Smooth muscle cell (in vitro differentiated cells): ENCODE measurements around the gene LSAMP. TPM values are rescaled to one million over a fixed set of nuclear protein-coding genes. Genes with fewer than 3 reads are reported as not detected.
A peak's percentile ranks its signal among the peaks of the same experiment; 100 is the strongest.

ENCODE experiments used
- DNase-seq: peaks from one replicate; lab custom pipeline; 2025; ENCODE audit not compliant: unreplicated experiment; lab: John Stamatoyannopoulos, UW
- H2AFZ ChIP-seq: fragments of 200-600 bp; sonication (generic); 2 replicates; pipeline ENCODE4 v1.6.0; 2016; ENCODE audit warnings: antibody characterized with exemption, low read depth, mild to moderate bottlenecking
- H3F3A ChIP-seq: fragments of 200-600 bp; sonication (generic); 2 replicates; pipeline ENCODE4 v1.6.0; 2017; ENCODE audit warnings: antibody characterized with exemption, low read depth
- H3K27ac ChIP-seq: fragments of 200-600 bp; sonication (generic); 2 replicates; pipeline ENCODE4 v1.5.1; 2016; ENCODE audit warnings: low read depth, mild to moderate bottlenecking
- H3K27me3 ChIP-seq: fragments of 200-600 bp; sonication (generic); 2 replicates; pipeline ENCODE4 v1.6.1; 2016; ENCODE audit warnings: low read depth, mild to moderate bottlenecking
- H3K36me3 ChIP-seq: fragments of 200-600 bp; sonication (generic); 2 replicates; pipeline ENCODE4 v1.5.1; 2016; ENCODE audit warnings: low read depth
- H3K4me1 ChIP-seq: fragments of 200-600 bp; sonication (generic); 2 replicates; pipeline ENCODE4 v1.5.1; 2016; ENCODE audit warnings: low read depth
- H3K4me2 ChIP-seq: fragments of 200-600 bp; sonication (generic); 2 replicates; pipeline ENCODE4 v1.6.0; 2016; ENCODE audit warnings: mild to moderate bottlenecking
- H3K4me3 ChIP-seq: fragments of 200-600 bp; sonication (generic); 2 replicates; pipeline ENCODE4 v1.5.1; 2016; ENCODE audit warnings: mild to moderate bottlenecking
- H3K79me2 ChIP-seq: fragments of 200-600 bp; sonication (generic); 2 replicates; pipeline ENCODE4 v1.6.0; 2016; ENCODE audit warnings: low read depth, mild to moderate bottlenecking
- H3K9ac ChIP-seq: fragments of 200-600 bp; sonication (generic); 2 replicates; pipeline ENCODE4 v1.6.0; 2016; ENCODE audit warnings: low read depth
- H3K9me3 ChIP-seq: fragments of 200-600 bp; sonication (generic); replicated peaks from 2 replicates; pipeline ENCODE4 v1.5.1; 2016; ENCODE audit warnings: low read depth
- H4K20me1 ChIP-seq: fragments of 200-600 bp; sonication (generic); 2 replicates; pipeline ENCODE4 v1.6.0; 2016; ENCODE audit warnings: low read depth
- WGBS: methylation state at CpG from one replicate; pipeline ENCODE4 v1.1.7; 2016; ENCODE audit warnings: low lambda C conversion rate; 5-methylcytosine and 5-hydroxymethylcytosine counted together
- polyA plus RNA-seq: library from polyadenylated mRNA; unstranded; fragments of >200 nt; fragmentation: Nextera tagmentation; extraction: Ambion mirVana; gene quantifications from 2 replicates; pipeline ENCODE4 v1.2.1, GENCODE V29; 2016
- total RNA-seq: library from RNA; depleted of rRNA; stranded (reverse); fragments of >200 nt; gene quantifications from 2 replicates; pipeline ENCODE4 v1.2.3, GENCODE V29; 2014
- TF ChIP-seq, protein P1 (sequence below): fragments of 200-600 bp; sonication (generic); IDR thresholded peaks from 2 replicates; pipeline ENCODE4 v1.5.1; 2017; ENCODE audit warnings: borderline replicate concordance, mild to moderate bottlenecking, antibody characterized with exemption; ENCODE audit not compliant: insufficient read depth, poor library complexity, severe bottlenecking

Gene LSAMP
- total and polyA plus RNA-seq, 2 experiments from 2014 or later: 11.2 to 13.6 TPM

DNA sequence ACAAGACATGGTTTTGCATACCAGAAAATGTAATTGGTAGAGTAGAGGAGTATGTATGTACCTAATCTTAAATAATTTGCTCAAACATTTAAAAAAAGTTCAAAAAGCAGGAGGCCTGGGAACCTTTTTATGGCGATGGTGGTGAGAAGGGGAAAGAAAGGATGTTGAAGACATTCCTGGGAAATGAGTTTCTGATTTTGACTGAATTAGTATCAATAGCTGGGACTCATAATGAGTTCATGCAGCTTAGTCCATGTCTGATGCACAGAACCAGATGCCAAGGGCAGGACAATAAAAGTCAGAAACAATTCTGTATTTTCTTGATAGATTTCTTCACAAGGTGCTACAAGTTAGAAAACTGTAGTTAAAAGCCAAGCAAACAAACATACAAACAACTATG, 426.6 kb downstream of the LSAMP start:
- H4K20me1 ChIP-seq: no peaks in the 10 kb centered on the region
- H3K9ac ChIP-seq: no peak overlapping the region
- H2AFZ ChIP-seq: no peak overlapping the region
- WGBS: 82% methylated on average over 1 of the region's 1 CpG
- no peaks in the 10 kb centered on the region for H3K4me1 ChIP-seq
- no peak overlapping the region for H3K4me3 ChIP-seq
- no peaks in the 10 kb centered on the region for H3F3A ChIP-seq
- no peak for DNase-seq
- no peak overlapping the region for H3K4me2 ChIP-seq
- no peak overlapping the region for H3K27ac ChIP-seq
- no peaks in the 10 kb centered on the region for H3K36me3 ChIP-seq
- no peaks in the 10 kb centered on the region for H3K27me3 ChIP-seq
- TF ChIP-seq, protein P1, sequence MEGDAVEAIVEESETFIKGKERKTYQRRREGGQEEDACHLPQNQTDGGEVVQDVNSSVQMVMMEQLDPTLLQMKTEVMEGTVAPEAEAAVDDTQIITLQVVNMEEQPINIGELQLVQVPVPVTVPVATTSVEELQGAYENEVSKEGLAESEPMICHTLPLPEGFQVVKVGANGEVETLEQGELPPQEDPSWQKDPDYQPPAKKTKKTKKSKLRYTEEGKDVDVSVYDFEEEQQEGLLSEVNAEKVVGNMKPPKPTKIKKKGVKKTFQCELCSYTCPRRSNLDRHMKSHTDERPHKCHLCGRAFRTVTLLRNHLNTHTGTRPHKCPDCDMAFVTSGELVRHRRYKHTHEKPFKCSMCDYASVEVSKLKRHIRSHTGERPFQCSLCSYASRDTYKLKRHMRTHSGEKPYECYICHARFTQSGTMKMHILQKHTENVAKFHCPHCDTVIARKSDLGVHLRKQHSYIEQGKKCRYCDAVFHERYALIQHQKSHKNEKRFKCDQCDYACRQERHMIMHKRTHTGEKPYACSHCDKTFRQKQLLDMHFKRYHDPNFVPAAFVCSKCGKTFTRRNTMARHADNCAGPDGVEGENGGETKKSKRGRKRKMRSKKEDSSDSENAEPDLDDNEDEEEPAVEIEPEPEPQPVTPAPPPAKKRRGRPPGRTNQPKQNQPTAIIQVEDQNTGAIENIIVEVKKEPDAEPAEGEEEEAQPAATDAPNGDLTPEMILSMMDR: no peak
- H3K9me3 ChIP-seq: no peaks in the 10 kb centered on the region
- H3K79me2 ChIP-seq: no peaks in the 10 kb centered on the region

DNA sequence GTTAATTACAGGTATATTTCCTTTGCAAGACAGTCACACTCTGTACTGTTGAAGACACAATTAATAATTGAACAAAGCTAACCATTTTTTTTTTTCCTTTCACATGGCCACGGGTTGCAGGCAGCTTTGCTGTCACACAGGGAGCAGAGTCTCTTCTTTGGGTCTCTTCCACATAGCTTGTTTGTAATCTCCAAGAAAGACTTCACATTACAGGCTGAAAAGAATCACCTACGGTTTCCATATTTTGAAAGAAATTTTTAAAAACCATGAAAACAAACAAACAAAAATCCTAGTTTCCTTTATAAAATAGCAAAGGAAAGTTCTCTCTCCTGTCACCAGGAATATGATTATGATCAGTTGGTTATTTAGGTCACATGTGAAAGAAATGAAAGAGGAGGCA, 429.4 kb downstream of the LSAMP start:
- Histone ChIP-seq H4K20me1 (no peaks in the 10 kb centered on the region), H3K4me3 (no peak overlapping the region), H3K79me2 (no peaks in the 10 kb centered on the region), H3F3A (no peaks in the 10 kb centered on the region), H3K27ac (no peak overlapping the region), H3K4me1 (no peaks in the 10 kb centered on the region), H3K36me3 (no peaks in the 10 kb centered on the region), H2AFZ (no peak overlapping the region), H3K4me2 (no peak overlapping the region), H3K9me3 (no peaks in the 10 kb centered on the region), H3K9ac (no peak overlapping the region), H3K27me3 (no peaks in the 10 kb centered on the region)
- 83% methylated on average over 2 of the region's 2 CpGs for WGBS
- no peak for DNase-seq
- TF ChIP-seq, protein P1: no peak

DNA sequence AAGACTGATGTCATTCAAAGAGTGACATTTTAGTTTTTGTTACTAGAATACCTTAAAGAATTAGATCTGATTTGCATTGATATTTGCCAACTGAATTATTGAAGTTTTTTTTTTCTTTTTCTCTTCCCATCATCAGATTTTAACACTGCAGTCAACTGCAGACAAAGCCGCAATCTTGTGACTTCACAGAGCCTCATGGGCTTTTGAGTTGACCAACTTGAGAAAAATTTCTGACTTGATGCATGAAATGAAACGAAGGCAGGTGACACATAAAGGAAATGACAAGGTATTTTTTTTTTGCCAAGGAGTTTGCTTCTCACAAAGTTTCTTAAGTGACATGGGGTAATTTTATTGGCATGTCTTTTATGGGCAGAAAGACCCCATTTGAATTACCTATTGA, 438.3 kb downstream of the LSAMP start:
- WGBS: 93% methylated on average over 2 of the region's 2 CpGs
- no peak for DNase-seq
- no peaks in the 10 kb centered on the region for H3F3A ChIP-seq
- H3K27ac ChIP-seq: no peak overlapping the region
- no peaks in the 10 kb centered on the region for H3K36me3 ChIP-seq
- H3K4me1 ChIP-seq: no peaks in the 10 kb centered on the region
- no peaks in the 10 kb centered on the region for H3K79me2 ChIP-seq
- no peak overlapping the region for H2AFZ ChIP-seq
- TF ChIP-seq, protein P1: no peak
- no peak overlapping the region for H3K9ac ChIP-seq
- no peaks in the 10 kb centered on the region for H3K9me3 ChIP-seq
- H3K4me3 ChIP-seq: no peak overlapping the region
- H3K27me3 ChIP-seq: no peaks in the 10 kb centered on the region
- H3K4me2 ChIP-seq: no peak overlapping the region
- no peaks in the 10 kb centered on the region for H4K20me1 ChIP-seq

DNA sequence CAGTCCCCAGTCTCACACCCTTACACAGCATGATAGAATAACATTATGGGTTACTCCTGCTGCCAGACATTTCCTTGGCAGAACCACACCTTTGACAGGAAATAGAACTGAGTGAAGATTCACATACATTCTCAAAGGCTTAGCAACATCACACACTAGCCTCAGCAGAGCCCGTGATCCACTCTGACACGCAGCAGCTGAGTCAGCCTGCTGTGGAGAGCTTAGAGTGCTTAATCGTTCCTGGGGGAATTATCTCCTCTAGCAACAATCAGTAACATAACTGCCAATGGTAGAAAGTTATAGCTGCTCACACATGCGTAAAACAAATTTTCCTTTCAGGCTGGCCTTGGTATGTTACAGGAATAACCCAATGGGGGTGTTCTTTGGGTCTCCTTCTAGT, 439.9 kb downstream of the LSAMP start:
- no peaks in the 10 kb centered on the region for H3K4me1 ChIP-seq
- no peak overlapping the region for H3K4me3 ChIP-seq
- TF ChIP-seq, protein P1: no peak
- no peaks in the 10 kb centered on the region for H4K20me1 ChIP-seq
- no peak overlapping the region for H2AFZ ChIP-seq
- 4% methylated on average over 4 of the region's 4 CpGs for WGBS
- peak overlapping the region; percentile 68 for H3K4me2 ChIP-seq
- H3K9ac ChIP-seq: peak overlapping the region; percentile 62
- no peaks in the 10 kb centered on the region for H3K9me3 ChIP-seq
- DNase-seq: peak; percentile 5
- H3K27me3 ChIP-seq: no peaks in the 10 kb centered on the region
- H3K36me3 ChIP-seq: no peaks in the 10 kb centered on the region
- H3K27ac ChIP-seq: peak overlapping the region; percentile 80
- no peaks in the 10 kb centered on the region for H3F3A ChIP-seq
- H3K79me2 ChIP-seq: no peaks in the 10 kb centered on the region
